H1 (cell line): ENCODE data around the gene HOXB4. TPM values are rescaled to one million over a fixed set of nuclear protein-coding genes. Genes with fewer than 3 reads are reported as not detected.

ENCODE experiments used
- CTCF ChIA-PET: fragments of 300-600 bp; sonication (Branson Sonifier 250); formaldehyde crosslinking; loops from one replicate; lab custom pipeline; 2021; ENCODE audit not compliant: partially characterized antibody; lab: Charles Lee
- POLR2A ChIA-PET: fragments of 300-600 bp; sonication (Branson Sonifier 250); formaldehyde crosslinking; loops from one replicate; lab custom pipeline; 2021; ENCODE audit warnings: inconsistent platforms; ENCODE audit not compliant: partially characterized antibody; lab: Charles Lee
- DNase-seq, 2 experiments: peaks; one replicate each; pipeline versions ENCODE4 v3.0.0 to v3.0.0-alpha.2; 2010 to 2022; ENCODE audit warnings: low spot score in 2 of 2, low read depth in 1 of 2, mixed read lengths in 1 of 2
- FAIRE-seq: peaks from 2 replicates; lab custom pipeline; 2011; peaks lifted over from hg19 to GRCh38; lab: Jason Lieb, UNC
- H2AFZ ChIP-seq: 2 replicates; pipeline ENCODE4 v1.8.1; 2012; ENCODE audit warnings: low read length, inconsistent platforms
- H2AK5ac ChIP-seq: 2 replicates; pipeline ENCODE4 v1.6.1; 2013; ENCODE audit warnings: low read depth, low read length
- H2BK120ac ChIP-seq: replicated peaks from 2 replicates; pipeline ENCODE3; 2013; ENCODE audit warnings: low read depth, low read length, inconsistent platforms
- H2BK12ac ChIP-seq: 2 replicates; pipeline ENCODE4 v1.6.1; 2013; ENCODE audit warnings: low read depth, low read length
- H2BK15ac ChIP-seq: 2 replicates; pipeline ENCODE4 v1.6.1; 2013; ENCODE audit warnings: low read length
- H2BK20ac ChIP-seq: 2 replicates; pipeline ENCODE4 v1.6.1; 2013; ENCODE audit warnings: low read length
- H2BK5ac ChIP-seq: 2 replicates; pipeline ENCODE4 v1.6.1; 2013; ENCODE audit warnings: low read depth, low read length
- H3K14ac ChIP-seq: 2 replicates; pipeline ENCODE4 v1.6.1; 2013; ENCODE audit warnings: inconsistent platforms; ENCODE audit not compliant: insufficient read length
- H3K18ac ChIP-seq: 2 replicates; pipeline ENCODE4 v1.6.1; 2013; ENCODE audit warnings: low read length; ENCODE audit errors: extremely low read depth
- H3K23ac ChIP-seq: 2 replicates; pipeline ENCODE4 v1.6.1; 2013; ENCODE audit warnings: inconsistent platforms; ENCODE audit not compliant: insufficient read length
- H3K23me2 ChIP-seq: 2 replicates; pipeline ENCODE4 v1.6.1; 2013; ENCODE audit warnings: low read depth, low read length
- H3K27ac ChIP-seq: 2 replicates; pipeline ENCODE4 v1.6.1; 2011; ENCODE audit warnings: low read depth, low read length, inconsistent platforms
- H3K27me3 ChIP-seq, 4 experiments: replicated peaks in 1 of 4; 1 replicate in 1 of 4; 2 replicates in 3 of 4; pipeline versions ENCODE4 v1.6.1 to v1.8.1; 2011 to 2013; ENCODE audit warnings: low read length in 3 of 4, mild to moderate bottlenecking in 3 of 4, inconsistent platforms in 2 of 4, mixed read lengths in 2 of 4, moderate library complexity in 1 of 4; ENCODE audit not compliant: control insufficient read depth in 3 of 4, insufficient read depth in 3 of 4; ENCODE audit errors: extremely low read depth in 1 of 4
- H3K36me3 ChIP-seq, 4 experiments: 2 replicates each; pipeline versions ENCODE4 v1.6.1 to v1.8.1; 2011 to 2013; ENCODE audit warnings: mild to moderate bottlenecking in 4 of 4, low read length in 3 of 4, moderate library complexity in 2 of 4, control low read depth in 1 of 4, inconsistent platforms in 1 of 4; ENCODE audit not compliant: insufficient read depth in 4 of 4, control insufficient read depth in 2 of 4
- H3K4ac ChIP-seq: replicated peaks from 2 replicates; pipeline ENCODE3; 2013; ENCODE audit warnings: low read length, low read depth, mixed read lengths, inconsistent platforms; ENCODE audit not compliant: insufficient read length
- H3K4me1 ChIP-seq, 4 experiments: replicated peaks in 1 of 4; 1 replicate in 1 of 4; 2 replicates in 3 of 4; pipeline versions ENCODE4 v1.6.1 to v1.8.1; 2011 to 2013; ENCODE audit warnings: low read length in 3 of 4, inconsistent platforms in 2 of 4, mixed read lengths in 1 of 4; ENCODE audit not compliant: insufficient read depth in 4 of 4, control insufficient read depth in 3 of 4
- H3K4me2 ChIP-seq, 2 experiments: 2 replicates each; pipeline versions ENCODE4 v1.6.1 to v1.8.1; 2011 to 2013; ENCODE audit warnings: low read depth in 2 of 2, low read length in 2 of 2, control low read depth in 1 of 2, inconsistent platforms in 1 of 2, mild to moderate bottlenecking in 1 of 2; ENCODE audit not compliant: insufficient read depth in 1 of 2
- H3K4me3 ChIP-seq, 4 experiments: fragments of 200-600, 300-600 bp in 1 of 4; sonication (generic), shearing (Covaris generic), sonication (Bioruptor Twin) in 1 of 4; 2 replicates each; pipeline versions ENCODE4 v1.5.1 to v1.8.1; 2011 to 2016; ENCODE audit warnings: low read length in 4 of 4, low read depth in 3 of 4, control low read depth in 2 of 4, inconsistent platforms in 2 of 4, mild to moderate bottlenecking in 2 of 4, mixed read lengths in 1 of 4, moderate library complexity in 1 of 4; ENCODE audit not compliant: insufficient read depth in 2 of 4; ENCODE audit errors: extremely low read depth in 1 of 4
- H3K56ac ChIP-seq: replicated peaks from 2 replicates; pipeline ENCODE3; 2013; ENCODE audit warnings: low read depth, mild to moderate bottlenecking, mixed read lengths, low read length, inconsistent platforms; ENCODE audit not compliant: insufficient read length
- H3K79me1 ChIP-seq: 2 replicates; pipeline ENCODE4 v1.6.1; 2013; ENCODE audit warnings: low read depth, low read length, control low read depth
- H3K79me2 ChIP-seq, 2 experiments: 2 replicates each; pipeline versions ENCODE4 v1.6.1 to v1.8.1; 2012 to 2013; ENCODE audit warnings: low read length in 2 of 2, mild to moderate bottlenecking in 2 of 2, inconsistent platforms in 1 of 2; ENCODE audit not compliant: insufficient read depth in 2 of 2, control insufficient read depth in 1 of 2
- H3K9ac ChIP-seq, 4 experiments: replicated peaks in 1 of 4; 1 replicate in 1 of 4; 2 replicates in 3 of 4; pipeline versions ENCODE4 v1.6.1 to v1.8.1; 2011 to 2013; ENCODE audit warnings: low read depth in 3 of 4, low read length in 3 of 4, control low read depth in 2 of 4, mild to moderate bottlenecking in 2 of 4, moderate library complexity in 2 of 4, inconsistent platforms in 1 of 4; ENCODE audit errors: extremely low read depth in 1 of 4
- H3K9me3 ChIP-seq, 2 experiments: 2 replicates each; pipeline versions ENCODE4 v1.6.1 to v1.8.1; 2012 to 2013; ENCODE audit warnings: mild to moderate bottlenecking in 2 of 2, moderate library complexity in 2 of 2, control low read depth in 1 of 2, inconsistent platforms in 1 of 2, low read depth in 1 of 2, low read length in 1 of 2, mixed read lengths in 1 of 2; ENCODE audit not compliant: insufficient read depth in 2 of 2
- H4K20me1 ChIP-seq, 2 experiments: replicated peaks in 1 of 2; 2 replicates each; pipeline versions ENCODE3 to v1.8.1; 2011 to 2013; ENCODE audit warnings: inconsistent platforms in 2 of 2, low read length in 2 of 2, mild to moderate bottlenecking in 1 of 2; ENCODE audit not compliant: insufficient read depth in 2 of 2, control insufficient read depth in 1 of 2
- H4K5ac ChIP-seq: 2 replicates; pipeline ENCODE4 v1.6.1; 2013; ENCODE audit warnings: low read length, low read depth, mixed read lengths, inconsistent platforms; ENCODE audit not compliant: insufficient read length
- H4K8ac ChIP-seq: 2 replicates; pipeline ENCODE4 v1.8.0; 2013; ENCODE audit warnings: mild to moderate bottlenecking, moderate library complexity, low read length, inconsistent platforms; ENCODE audit not compliant: insufficient read depth; ENCODE audit errors: extremely low read depth
- H4K91ac ChIP-seq: replicated peaks from 2 replicates; pipeline ENCODE3; 2013; ENCODE audit warnings: low read length, mixed read lengths, inconsistent platforms; ENCODE audit not compliant: insufficient read length
- EP300 ChIP-seq, 2 experiments: IDR thresholded peaks; 1 replicate in 1 of 2; 2 replicates in 1 of 2; pipeline ENCODE4 v1.6.1; 2011 to 2012; ENCODE audit warnings: low read depth in 2 of 2, low read length in 2 of 2, mild to moderate bottlenecking in 2 of 2, borderline replicate concordance in 1 of 2, inconsistent platforms in 1 of 2, moderate library complexity in 1 of 2
- RFX5 ChIP-seq: IDR thresholded peaks from 2 replicates; pipeline ENCODE4 v1.6.1; 2011; ENCODE audit warnings: low read depth, low read length, improper control_type of control experiment, borderline replicate concordance
- WGBS, 2 experiments: shearing (Covaris generic) in 1 of 2; methylation state at CpG; one replicate each; pipeline versions ENCODE4 v1.1.6 to v1.1.7; 2013 to 2015; ENCODE audit warnings: low lambda C conversion rate in 2 of 2, mixed read lengths in 2 of 2, inconsistent platforms in 1 of 2, low coverage in 1 of 2, missing lambda C conversion rate in 1 of 2; ENCODE audit not compliant: insufficient replicate concordance in 2 of 2, insufficient coverage in 1 of 2, insufficient read length in 1 of 2; ENCODE audit errors: extremely low coverage in 1 of 2, missing lambda C conversion rate in 1 of 2; 5-methylcytosine and 5-hydroxymethylcytosine counted together
- polyA plus RNA-seq, 7 experiments: library from polyadenylated mRNA; depleted of rRNA in 3 of 7; stranded (reverse) in 5 of 7; unstranded in 2 of 7; fragments of >200 nt in 5 of 7; fragments of 200-250 nt in 2 of 7; gene quantifications; 1 replicate in 5 of 7; 2 replicates in 1 of 7; 4 replicates in 1 of 7; pipeline versions ENCODE4 v1.2.1 to v1.2.3, GENCODE V29; 2011 to 2013; ENCODE audit warnings: missing spikeins in 2 of 7, mixed read lengths in 2 of 7
- total RNA-seq: library from RNA; stranded (reverse); fragmentation: NEBNext Ultra II Directional; extraction: Animal tissue kit (Norgen Biotek cat#: 25700); gene quantifications from 2 replicates; pipeline ENCODE4 v1.2.1, GENCODE V29; 2021

Gene HOXB4
- total and polyA plus RNA-seq, 2 of the 8 experiments (the other 6 are each of a cell fraction or from before 2014, with no cell fraction given): not detected

DNA sequence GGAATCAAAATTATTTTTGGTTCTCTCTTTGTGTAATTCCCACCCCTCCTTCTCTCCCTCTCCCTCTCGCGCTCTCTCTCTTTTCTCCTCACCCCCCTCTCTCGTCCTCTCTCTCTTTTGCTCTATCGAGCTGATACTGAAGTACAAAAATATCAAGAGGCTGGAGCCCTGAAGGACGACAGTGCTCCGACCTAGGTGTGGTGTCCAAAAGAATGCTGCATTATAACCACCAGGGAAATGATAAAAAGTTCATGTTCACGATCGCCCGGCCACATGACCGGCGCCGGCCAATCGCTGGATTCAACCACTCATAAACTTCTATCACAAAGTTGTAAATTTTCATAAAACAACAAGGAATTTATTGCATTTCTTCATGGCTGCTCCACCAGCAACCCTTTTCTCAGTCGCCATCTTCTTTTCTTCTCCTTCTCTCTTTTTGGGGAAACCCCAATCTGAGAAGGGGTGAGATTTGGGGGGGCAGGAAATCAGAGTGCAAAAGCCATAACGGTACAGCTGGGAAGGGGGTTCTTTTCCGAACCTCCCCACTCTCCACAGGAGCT lies 26.7 kb upstream of the HOXB4 start, which contains the start of gene HOXB6:
TSS of gene HOXB6 (minus strand) at position 217 of the 560 bp plus-strand sequence. CDS start 6,836 bp downstream, outside the sequence.
- Histone ChIP-seq H2AK5ac (0 out of 2 replicates have a peak within 1 kb of the TSS, but pooled peaks have one; percentile 39), H3K4me2 (no peak within 1 kb of the TSS), H3K23ac (no peak within 1 kb of the TSS), H2BK5ac (no peak within 1 kb of the TSS), H3K9ac (no peak within 1 kb of the TSS), H3K23me2 (no peaks in the 10 kb centered on the region; the same call in 1 of the 2 replicates), H3K36me3 (peaks cover 0 to 3% (median 0%) of the 10 kb centered on the region in 4 experiments; a peak in 1 of 8 replicates), H3K79me1 (no peaks in the 10 kb centered on the region), H2BK15ac (no peak within 1 kb of the TSS), H2AFZ (no peak within 1 kb of the TSS), H3K27me3 (peaks cover 97 to 100% (median 99%) of the 10 kb centered on the region in 4 experiments), H4K5ac (no peak within 1 kb of the TSS), H3K14ac (no peak within 1 kb of the TSS), H2BK120ac (no peak within 1 kb of the TSS), H3K4ac (no peak within 1 kb of the TSS), H4K8ac (no peak within 1 kb of the TSS), H3K9me3 (no peaks in the 10 kb centered on the region), H3K4me1 (peaks cover 0 to 3% (median 0%) of the 10 kb centered on the region in 4 experiments; a peak in 2 of 7 replicates), H2BK12ac (no peak within 1 kb of the TSS), H3K56ac (no peak within 1 kb of the TSS), H3K18ac (no peak within 1 kb of the TSS), H3K27ac (no peak within 1 kb of the TSS), H3K79me2 (no peaks in the 10 kb centered on the region), H2BK20ac (no peak within 1 kb of the TSS), H4K20me1 (peaks cover 24 to 51% of the 10 kb centered on the region in 2 experiments), H3K4me3 (no peak within 1 kb of the TSS), H4K91ac (no peak within 1 kb of the TSS)
- 31% methylated on average over 16 of the region's 16 CpGs; no CpG with 5 or more reads in 1 of the 2 experiments for WGBS, 2 experiments
- TF ChIP-seq RFX5 (no peak), EP300 (IDR thresholded peaks at IDR 0.05; ENCODE audit: borderline replicate concordance in 1 of 2, low read depth in 2 of 2, low read length in 2 of 2) (no peak)
- FAIRE-seq (no peak), DNase-seq (no peak)
- CTCF ChIA-PET: interaction anchor here (0.8 to 2.0 kb wide), 5 partner anchors 38 to 89 kb away, joined by 3 to 4 read pairs (median 3); no protein-coding TSS in a partner anchor
- POLR2A ChIA-PET: no interaction called here
